Astrocyte (in vitro differentiated cells and primary cell): ENCODE results near the gene CAGE1. TPM values are rescaled to one million over a fixed set of nuclear protein-coding genes. Genes with fewer than 3 reads are reported as not detected.

Experiments used
- DNase-seq: peaks from one replicate; pipeline ENCODE4 v3.0.0-alpha.2; 2010; ENCODE audit warnings: low read depth
- FAIRE-seq: peaks from 2 replicates; lab custom pipeline; 2011; peaks lifted over from hg19 to GRCh38; lab: Jason Lieb, UNC
- H2AFZ ChIP-seq: 2 replicates; pipeline ENCODE4 v1.6.0; 2012; ENCODE audit warnings: low read depth, low read length, inconsistent platforms
- H3K27ac ChIP-seq: 2 replicates; pipeline ENCODE4 v1.5.1; 2011; ENCODE audit warnings: low read depth, low read length, inconsistent platforms
- H3K27me3 ChIP-seq: 2 replicates; pipeline ENCODE4 v1.6.0; 2011; ENCODE audit warnings: low read length, inconsistent platforms; ENCODE audit not compliant: insufficient read depth
- H3K36me3 ChIP-seq: 2 replicates; pipeline ENCODE4 v1.5.1; 2011; ENCODE audit warnings: low read length, inconsistent platforms; ENCODE audit not compliant: insufficient read depth
- H3K4me1 ChIP-seq: 2 replicates; pipeline ENCODE4 v1.5.1; 2011; ENCODE audit warnings: low read length, inconsistent platforms; ENCODE audit not compliant: insufficient read depth
- H3K4me2 ChIP-seq: 2 replicates; pipeline ENCODE4 v1.6.0; 2012; ENCODE audit warnings: low read length, inconsistent platforms
- H3K4me3 ChIP-seq: 2 replicates; pipeline ENCODE4 v1.5.1; 2011; ENCODE audit warnings: low read depth, mild to moderate bottlenecking, low read length, inconsistent platforms; ENCODE audit not compliant: insufficient read depth
- H3K79me2 ChIP-seq: 2 replicates; pipeline ENCODE4 v1.6.0; 2012; ENCODE audit warnings: mild to moderate bottlenecking, low read length, inconsistent platforms; ENCODE audit not compliant: insufficient read depth
- H3K9ac ChIP-seq: 2 replicates; pipeline ENCODE4 v1.6.0; 2012; ENCODE audit warnings: mild to moderate bottlenecking, low read length, inconsistent platforms
- H3K9me3 ChIP-seq: 2 replicates; pipeline ENCODE4 v1.5.1; 2012; ENCODE audit warnings: low read depth, mild to moderate bottlenecking, low read length, inconsistent platforms; ENCODE audit not compliant: insufficient read depth
- H4K20me1 ChIP-seq: 2 replicates; pipeline ENCODE4 v1.6.0; 2012; ENCODE audit warnings: low read length, inconsistent platforms; ENCODE audit not compliant: insufficient read depth
- H3K27ac Mint-ChIP-seq: one replicate; pipeline ENCODE4 v1.8.0; 2021; ENCODE audit warnings: mild to moderate bottlenecking, mixed read lengths; ENCODE audit not compliant: unreplicated experiment
- H3K27me3 Mint-ChIP-seq: one replicate; pipeline ENCODE4 v1.8.0; 2021; ENCODE audit warnings: low read depth, mixed read lengths; ENCODE audit not compliant: unreplicated experiment
- H3K36me3 Mint-ChIP-seq: one replicate; pipeline ENCODE4 v1.8.0; 2021; ENCODE audit warnings: low read depth, mixed read lengths; ENCODE audit not compliant: unreplicated experiment
- H3K4me1 Mint-ChIP-seq: one replicate; pipeline ENCODE4 v1.8.0; 2021; ENCODE audit warnings: low read depth, mixed read lengths; ENCODE audit not compliant: unreplicated experiment
- H3K4me3 Mint-ChIP-seq: one replicate; pipeline ENCODE4 v1.8.0; 2021; ENCODE audit warnings: mild to moderate bottlenecking, moderate library complexity, mixed read lengths; ENCODE audit not compliant: unreplicated experiment
- H3K9me3 Mint-ChIP-seq: one replicate; pipeline ENCODE4 v1.8.0; 2021; ENCODE audit warnings: mild to moderate bottlenecking, mixed read lengths; ENCODE audit not compliant: unreplicated experiment
- EZH2 ChIP-seq: IDR thresholded peaks from 2 replicates; pipeline ENCODE4 v1.6.1; 2012; ENCODE audit warnings: mild to moderate bottlenecking, low read length, inconsistent platforms; ENCODE audit not compliant: insufficient read depth
- total RNA-seq: library from RNA; stranded (reverse); gene quantifications from 2 replicates; pipeline ENCODE4 v1.2.1, GENCODE V29; 2021
- TF ChIP-seq, protein P1 (sequence below): IDR thresholded peaks from 2 replicates; pipeline ENCODE4 v1.5.1; 2011; ENCODE audit warnings: low read depth, mild to moderate bottlenecking, inconsistent platforms, low read length, moderate library complexity; ENCODE audit not compliant: insufficient read depth

CAGE1 gene
- total RNA-seq, 1 donor from 2014 or later: 0.30 TPM

- H3K27ac Mint-ChIP-seq: no peak overlapping the region
- no peaks in the 10 kb centered on the region for H3K4me1 Mint-ChIP-seq
- H3K4me2 ChIP-seq: no peak overlapping the region
- no peaks in the 10 kb centered on the region for H3K27me3 Mint-ChIP-seq
- no peak overlapping the region for H3K4me3 Mint-ChIP-seq
- no peak overlapping the region for H3K4me3 ChIP-seq
- no peak overlapping the region for H3K27ac ChIP-seq
- no peak for DNase-seq
- no peaks in the 10 kb centered on the region for H3K27me3 ChIP-seq
- FAIRE-seq: no peak
- no peaks in the 10 kb centered on the region for H3K4me1 ChIP-seq
- H3K9me3 Mint-ChIP-seq: no peaks in the 10 kb centered on the region
- H3K9me3 ChIP-seq: no peaks in the 10 kb centered on the region
- no peak overlapping the region for H3K9ac ChIP-seq
- no peak for TF ChIP-seq EZH2
- TF ChIP-seq, protein P1, sequence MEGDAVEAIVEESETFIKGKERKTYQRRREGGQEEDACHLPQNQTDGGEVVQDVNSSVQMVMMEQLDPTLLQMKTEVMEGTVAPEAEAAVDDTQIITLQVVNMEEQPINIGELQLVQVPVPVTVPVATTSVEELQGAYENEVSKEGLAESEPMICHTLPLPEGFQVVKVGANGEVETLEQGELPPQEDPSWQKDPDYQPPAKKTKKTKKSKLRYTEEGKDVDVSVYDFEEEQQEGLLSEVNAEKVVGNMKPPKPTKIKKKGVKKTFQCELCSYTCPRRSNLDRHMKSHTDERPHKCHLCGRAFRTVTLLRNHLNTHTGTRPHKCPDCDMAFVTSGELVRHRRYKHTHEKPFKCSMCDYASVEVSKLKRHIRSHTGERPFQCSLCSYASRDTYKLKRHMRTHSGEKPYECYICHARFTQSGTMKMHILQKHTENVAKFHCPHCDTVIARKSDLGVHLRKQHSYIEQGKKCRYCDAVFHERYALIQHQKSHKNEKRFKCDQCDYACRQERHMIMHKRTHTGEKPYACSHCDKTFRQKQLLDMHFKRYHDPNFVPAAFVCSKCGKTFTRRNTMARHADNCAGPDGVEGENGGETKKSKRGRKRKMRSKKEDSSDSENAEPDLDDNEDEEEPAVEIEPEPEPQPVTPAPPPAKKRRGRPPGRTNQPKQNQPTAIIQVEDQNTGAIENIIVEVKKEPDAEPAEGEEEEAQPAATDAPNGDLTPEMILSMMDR: no peak
- no peaks in the 10 kb centered on the region for H3K79me2 ChIP-seq
- no peak overlapping the region for H2AFZ ChIP-seq
- H4K20me1 ChIP-seq: peaks cover 11% of the 10 kb centered on the region
- peaks cover 23% of the 10 kb centered on the region for H3K36me3 ChIP-seq
- peaks cover 21% of the 10 kb centered on the region for H3K36me3 Mint-ChIP-seq
These were observed 105.9 kb downstream of the CAGE1 start for GRCh38 chr6:7283676-7284075.

DNA sequence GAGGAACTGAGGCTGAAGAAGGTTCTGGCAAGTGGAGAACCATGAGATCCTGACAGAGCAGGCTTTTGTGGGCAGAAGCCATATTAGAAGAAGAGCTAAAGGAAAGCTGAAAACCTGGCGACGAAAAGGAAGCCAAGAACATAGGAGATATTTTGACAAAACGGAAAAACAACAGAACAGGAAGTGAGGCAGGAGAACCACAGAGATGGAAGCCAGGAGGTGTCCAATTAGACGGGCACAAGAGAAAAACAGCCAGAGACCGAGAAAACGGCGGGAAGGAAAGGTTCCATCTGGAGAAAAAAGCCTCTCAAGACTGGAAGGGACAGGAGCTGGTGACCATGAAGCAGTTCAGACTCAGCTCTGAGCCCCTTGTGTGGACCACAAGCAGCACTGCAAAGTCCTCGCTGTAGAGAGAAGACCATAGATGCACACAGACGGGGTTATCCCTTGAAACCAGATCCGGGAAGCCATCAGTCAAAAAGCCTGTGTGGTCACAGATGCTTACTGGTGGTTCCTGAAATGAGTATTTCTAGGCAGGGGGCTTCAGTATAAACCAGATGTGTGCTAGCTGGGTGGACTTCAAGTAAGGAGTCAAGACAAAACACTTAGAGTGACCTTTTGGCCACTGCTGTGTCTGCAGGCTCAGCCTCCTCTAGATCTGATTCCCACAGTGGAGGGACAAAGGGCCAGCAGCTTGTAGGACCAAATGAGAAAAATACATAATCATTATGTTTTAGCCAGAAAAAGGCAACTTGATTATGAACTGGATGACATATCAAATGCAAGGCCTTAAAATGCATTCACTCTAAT lies 107.2 kb downstream of the CAGE1 start:
- Mint-ChIP-seq H3K4me3 (no peak overlapping the region), H3K9me3 (no peaks in the 10 kb centered on the region), H3K27ac (no peak overlapping the region), H3K4me1 (no peaks in the 10 kb centered on the region), H3K36me3 (peaks cover 19% of the 10 kb centered on the region), H3K27me3 (no peaks in the 10 kb centered on the region)
- H3K4me2 ChIP-seq: no peak overlapping the region
- no peak overlapping the region for H3K9ac ChIP-seq
- DNase-seq (no peak), FAIRE-seq (no peak)
- H3K27me3 ChIP-seq: no peaks in the 10 kb centered on the region
- no peak overlapping the region for H2AFZ ChIP-seq
- H4K20me1 ChIP-seq: peaks cover 11% of the 10 kb centered on the region
- H3K27ac ChIP-seq: no peak overlapping the region
- H3K4me1 ChIP-seq: no peaks in the 10 kb centered on the region
- H3K36me3 ChIP-seq: peaks cover 12% of the 10 kb centered on the region
- TF ChIP-seq, protein P1: no peak
- TF ChIP-seq EZH2: no peak
- H3K4me3 ChIP-seq: no peak overlapping the region
- H3K79me2 ChIP-seq: no peaks in the 10 kb centered on the region
- no peaks in the 10 kb centered on the region for H3K9me3 ChIP-seq

Other genes with a start within 250 kb of the CAGE1 start
- 289 and 310 TPM in 2 replicates for gene SSR1, start 76.5 kb downstream of the CAGE1 start, total RNA-seq
- 16.7 and 18.3 TPM in 2 replicates for gene RIOK1, start 66 bp upstream of the CAGE1 start, total RNA-seq
- gene DSP, start 151.9 kb upstream of the CAGE1 start, total RNA-seq: 468 and 555 TPM in 2 replicates
- gene SNRNP48, start 200.5 kb upstream of the CAGE1 start, total RNA-seq: 10.2 and 13.1 TPM in 2 replicates